GM12891 (cell line): ENCODE results near the gene ALDH1L1.

Source experiments
- DNase-seq: peaks from one replicate; pipeline ENCODE4 v3.0.0; 2011; ENCODE audit warnings: low spot score; ENCODE audit not compliant: insufficient read length
- FAIRE-seq: peaks from 2 replicates; lab custom pipeline; 2011; peaks lifted over from hg19 to GRCh38; lab: Jason Lieb, UNC
- PAX5 ChIP-seq: IDR thresholded peaks from 2 replicates; pipeline ENCODE4 v1.6.1; 2011; ENCODE audit warnings: low read length, moderate library complexity, mild to moderate bottlenecking; ENCODE audit not compliant: insufficient read depth, severe bottlenecking
- POLR2A ChIP-seq: IDR thresholded peaks from 2 replicates; pipeline ENCODE4 v1.6.1; 2011; ENCODE audit warnings: low read depth, low read length, control low read depth
- POLR2AphosphoS5 ChIP-seq: IDR thresholded peaks from 2 replicates; pipeline ENCODE4 v1.6.1; 2011; ENCODE audit warnings: low read depth, low read length, control low read depth
- POU2F2 ChIP-seq: IDR thresholded peaks from 2 replicates; pipeline ENCODE4 v1.6.1; 2011; ENCODE audit warnings: low read depth, mild to moderate bottlenecking, control low read depth, low read length, moderate library complexity
- SPI1 ChIP-seq: IDR thresholded peaks from 2 replicates; pipeline ENCODE4 v1.6.1; 2011; ENCODE audit warnings: low read depth, low read length, control low read depth
- TAF1 ChIP-seq: IDR thresholded peaks from 2 replicates; pipeline ENCODE4 v1.6.1; 2011; ENCODE audit warnings: low read depth, low read length, control low read depth

The ALDH1L1 gene

GRCh38 chr3:126155819-126156218 is 24.6 kb downstream of the ALDH1L1 start:
- TF ChIP-seq POU2F2 (no peak), PAX5 (no peak), TAF1 (no peak), POLR2AphosphoS5 (no peak), SPI1 (no peak), POLR2A (no peak)
- FAIRE-seq (no peak), DNase-seq (no peak)

- FAIRE-seq (no peak), DNase-seq (no peak)
- no peak for TF ChIP-seq SPI1
- TF ChIP-seq POLR2AphosphoS5, result no peak
- TF ChIP-seq PAX5, result no peak
Observed at GRCh38 chr3:126155280-126155640, 25.1 kb downstream of the ALDH1L1 start.

- no peak for DNase-seq
- no peak for FAIRE-seq
Observed at GRCh38 chr3:126154391-126155279, 25.8 kb downstream of the ALDH1L1 start.

GRCh38 chr3:126153695-126154360 is 26.6 kb downstream of the ALDH1L1 start:
- DNase-seq (no peak), FAIRE-seq (no peak)
- TF ChIP-seq SPI1 (no peak), POU2F2 (no peak)

More at GRCh38 chr3:126154391-126155279, 25.8 kb downstream of the ALDH1L1 start:
- TF ChIP-seq POLR2AphosphoS5 (no peak), PAX5 (no peak), POU2F2 (no peak), POLR2A (no peak), SPI1 (no peak), TAF1 (no peak)

- FAIRE-seq (no peak), DNase-seq (no peak)
- TF ChIP-seq POLR2AphosphoS5 (no peak), POLR2A (no peak), TAF1 (no peak), POU2F2 (no peak), PAX5 (no peak), SPI1 (no peak)
Observed at GRCh38 chr3:126152901-126153694, 27.3 kb downstream of the ALDH1L1 start.

- TF ChIP-seq POLR2A, result no peak
- TF ChIP-seq POLR2AphosphoS5, result no peak
- no peak for TF ChIP-seq SPI1
- TF ChIP-seq POU2F2, result no peak
- no peak for TF ChIP-seq PAX5
- TF ChIP-seq TAF1, result no peak
- DNase-seq (no peak), FAIRE-seq (no peak)
Observed at GRCh38 chr3:126152458-126152857, 27.9 kb downstream of the ALDH1L1 start.

- FAIRE-seq, result no peak
Observed at GRCh38 chr3:126151562-126152302, 28.7 kb downstream of the ALDH1L1 start.

GRCh38 chr3:126149960-126150515 is 30.3 kb downstream of the ALDH1L1 start:
- no peak for DNase-seq
- FAIRE-seq, result no peak
- TF ChIP-seq POLR2AphosphoS5, result no peak
- no peak for TF ChIP-seq POU2F2
- TF ChIP-seq TAF1, result no peak
- TF ChIP-seq POLR2A, result no peak
- no peak for TF ChIP-seq SPI1
- no peak for TF ChIP-seq PAX5

More at GRCh38 chr3:126151562-126152302, 28.7 kb downstream of the ALDH1L1 start:
- DNase-seq, result no peak
- TF ChIP-seq POU2F2 (no peak), POLR2AphosphoS5 (no peak), SPI1 (no peak), PAX5 (no peak), TAF1 (no peak), POLR2A (no peak)
